C4-2B (cell line): ENCODE data around the gene STH.

Experiments used
- H3K27ac ChIP-seq: fragments of 450-650 bp; 2 replicates; pipeline ENCODE4 v1.5.1; 2017
- CTCF ChIP-seq: fragments of 450-650 bp; conservative IDR thresholded peaks from 2 replicates; pipeline ENCODE4 v1.5.1; 2017; ENCODE audit warnings: mild to moderate bottlenecking
- ZFX ChIP-seq: fragments of 450-650 bp; IDR thresholded peaks from 2 replicates; pipeline ENCODE4 v1.6.1; 2017

Gene STH

DNA sequence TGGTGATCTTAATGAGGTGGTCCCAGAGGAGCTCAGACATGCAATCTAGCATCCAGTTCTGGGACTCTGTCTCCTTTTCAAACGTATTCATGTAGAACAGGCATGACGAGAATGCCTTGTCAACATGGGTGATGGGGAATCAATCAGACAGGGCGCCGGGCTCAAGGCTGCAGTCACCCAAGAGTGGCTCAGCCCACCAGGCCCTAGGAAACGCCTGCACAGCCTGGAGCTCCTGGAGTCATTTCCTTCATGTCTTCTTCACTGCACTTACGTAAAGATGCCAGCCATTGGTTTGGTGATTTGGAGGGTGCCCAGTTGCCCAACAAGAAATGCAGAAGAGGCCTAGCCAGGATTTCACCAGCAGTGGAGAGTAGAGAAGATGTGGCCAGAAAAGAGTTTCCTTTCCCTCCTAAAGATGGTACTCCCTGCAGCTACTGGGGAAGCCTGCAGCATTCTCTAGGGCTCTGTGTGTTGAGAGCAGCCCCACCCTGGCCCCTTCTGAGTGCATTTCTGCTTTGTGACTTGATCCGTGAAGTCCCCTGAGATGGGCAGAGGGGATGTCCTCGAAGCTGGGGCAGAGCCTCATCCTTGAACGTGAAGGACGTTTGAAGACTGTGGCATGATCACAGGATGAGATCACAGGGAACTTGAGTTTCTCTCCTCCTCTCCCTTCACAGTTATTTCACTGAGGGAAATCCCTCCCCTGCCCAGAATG is 24.0 kb upstream of the STH start:
- TF ChIP-seq CTCF (no peak), ZFX (no peak)

DNA sequence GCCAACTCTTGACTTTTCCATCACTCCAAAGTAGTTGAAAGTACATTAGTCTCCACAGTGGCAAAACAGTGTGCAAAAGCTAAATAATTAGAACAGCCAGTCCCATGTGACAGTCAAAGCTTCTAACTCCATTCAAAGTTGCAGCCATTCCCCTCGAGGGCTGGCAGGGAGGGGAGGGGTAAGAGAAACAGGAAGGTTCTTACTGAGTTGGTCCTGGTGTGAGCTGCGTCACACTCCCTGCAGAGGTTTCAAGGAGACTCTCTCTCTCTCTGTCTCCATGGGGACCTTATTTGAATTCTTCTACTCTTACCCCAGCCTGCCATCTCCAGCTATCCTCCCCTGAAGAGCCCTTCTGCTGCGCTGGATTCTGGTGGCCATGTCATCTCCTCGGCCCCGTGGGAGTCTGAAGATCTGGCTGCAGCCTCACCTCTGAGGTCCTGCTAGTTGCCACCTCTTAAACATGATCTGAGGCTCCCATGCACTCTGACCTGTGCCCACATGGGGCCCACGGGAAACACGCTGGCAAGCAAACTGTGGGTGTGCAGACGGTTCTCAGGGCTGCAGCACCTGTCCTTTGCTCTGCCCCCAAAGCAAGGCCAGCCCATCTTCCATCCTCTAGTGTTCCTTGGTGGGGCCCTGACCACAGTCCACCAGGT is 23.3 kb upstream of the STH start:
- TF ChIP-seq CTCF = no peak
- TF ChIP-seq ZFX = no peak
- no peak overlapping the region for H3K27ac ChIP-seq

More for the DNA sequence above, 24.0 kb upstream of the STH start:
- peak overlapping the region; percentile 88 for H3K27ac ChIP-seq

DNA sequence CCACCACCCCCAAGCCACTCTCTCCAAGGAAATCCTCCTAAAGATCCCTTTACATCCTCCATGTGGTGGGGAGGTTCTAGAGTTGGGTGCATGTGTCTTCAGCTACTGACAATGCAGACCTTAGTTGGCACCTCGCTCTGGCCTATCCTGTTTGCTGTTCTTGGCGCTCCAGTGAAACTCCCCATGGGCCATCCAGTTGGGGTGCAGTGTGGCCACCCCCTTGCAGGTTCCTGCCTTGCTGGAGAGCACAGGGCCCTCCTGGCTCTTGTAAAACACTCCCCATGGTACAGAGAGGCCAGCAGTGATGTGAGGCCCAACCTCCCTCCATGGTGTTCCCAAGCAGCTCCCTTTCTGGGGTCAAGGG is 22.7 kb upstream of the STH start:
- no peak overlapping the region for H3K27ac ChIP-seq
- TF ChIP-seq ZFX (no peak), CTCF (no peak)

DNA sequence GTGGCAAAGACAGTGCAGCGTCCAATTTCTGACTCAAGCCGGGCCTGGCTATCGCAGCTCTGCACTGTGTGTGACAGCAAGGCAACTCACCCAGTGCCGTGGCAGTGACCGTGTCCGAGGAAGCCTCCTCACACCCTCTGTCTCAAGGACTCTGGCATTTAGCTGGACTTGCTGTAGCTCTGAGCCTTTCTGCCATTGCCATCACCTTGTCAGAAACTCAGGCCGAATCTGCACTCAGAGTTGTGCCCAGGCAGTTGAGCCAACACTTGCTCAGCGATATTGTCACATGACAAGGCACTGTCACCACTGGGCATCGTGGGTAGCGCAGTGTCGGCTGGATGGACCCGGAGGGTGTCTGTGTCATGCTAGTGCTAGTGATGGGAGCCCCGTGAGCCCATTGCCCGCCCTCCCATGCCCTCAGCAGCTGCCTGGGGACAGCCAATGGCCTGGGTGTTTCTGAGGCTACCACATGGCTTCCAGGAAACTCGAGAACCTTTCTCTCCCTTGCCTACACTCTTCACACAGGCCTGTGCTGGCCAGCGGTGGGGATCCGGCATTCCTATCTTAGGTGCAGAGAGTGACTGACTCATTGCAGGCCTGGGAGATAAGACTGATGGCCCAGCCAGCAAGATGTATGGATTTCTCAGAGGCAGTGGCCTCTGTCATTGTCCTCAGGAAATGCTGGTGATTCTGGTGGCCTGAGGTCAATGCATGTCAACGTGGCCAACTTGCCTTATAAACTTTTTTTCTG is 22.1 kb upstream of the STH start:
- H3K27ac ChIP-seq = no peak overlapping the region
- TF ChIP-seq ZFX (no peak), CTCF (no peak)

- no peak overlapping the region for H3K27ac ChIP-seq
- no peak for TF ChIP-seq ZFX
- no peak for TF ChIP-seq CTCF
Measured at GRCh38 chr17:45977506-45977824, 21.6 kb upstream of the STH start.

GRCh38 chr17:45977976-45978626 is 20.9 kb upstream of the STH start:
- TF ChIP-seq CTCF = no peak
- TF ChIP-seq ZFX = no peak
- H3K27ac ChIP-seq = no peak overlapping the region

- H3K27ac ChIP-seq = no peak overlapping the region
Measured at GRCh38 chr17:45979137-45979536, 19.9 kb upstream of the STH start.

More at GRCh38 chr17:45979137-45979536, 19.9 kb upstream of the STH start:
- TF ChIP-seq ZFX (no peak), CTCF (no peak)
